Rectal smooth muscle tissue (tissue), 1 donor: ENCODE data around the gene SUCLG1.

Source experiments
- H3K27ac ChIP-seq: one replicate; pipeline ENCODE4 v1.7.0; 2013; ENCODE audit warnings: low read depth, low read length, inconsistent platforms
- H3K27me3 ChIP-seq: one replicate; pipeline ENCODE4 v1.7.0; 2013; ENCODE audit warnings: low read length; ENCODE audit not compliant: control insufficient read depth, insufficient read depth
- H3K36me3 ChIP-seq: one replicate; pipeline ENCODE4 v1.7.0; 2013; ENCODE audit warnings: low read length; ENCODE audit not compliant: control insufficient read depth, insufficient read depth
- H3K4me1 ChIP-seq: one replicate; pipeline ENCODE4 v1.7.0; 2013; ENCODE audit warnings: low read length; ENCODE audit not compliant: control insufficient read depth, insufficient read depth
- H3K4me3 ChIP-seq: one replicate; pipeline ENCODE4 v1.7.0; 2013; ENCODE audit warnings: low read length
- H3K9ac ChIP-seq: one replicate; pipeline ENCODE4 v1.7.0; 2013; ENCODE audit warnings: low read length

The SUCLG1 gene

GRCh38 chr2:84457686-84458085 is 1.4 kb downstream of the SUCLG1 start:
- Histone ChIP-seq H3K4me3 (peak overlapping the region; percentile 74), H3K36me3 (no peaks in the 10 kb centered on the region), H3K27ac (no peak overlapping the region), H3K9ac (no peak overlapping the region), H3K27me3 (no peaks in the 10 kb centered on the region), H3K4me1 (peaks cover 6% of the 10 kb centered on the region)

DNA sequence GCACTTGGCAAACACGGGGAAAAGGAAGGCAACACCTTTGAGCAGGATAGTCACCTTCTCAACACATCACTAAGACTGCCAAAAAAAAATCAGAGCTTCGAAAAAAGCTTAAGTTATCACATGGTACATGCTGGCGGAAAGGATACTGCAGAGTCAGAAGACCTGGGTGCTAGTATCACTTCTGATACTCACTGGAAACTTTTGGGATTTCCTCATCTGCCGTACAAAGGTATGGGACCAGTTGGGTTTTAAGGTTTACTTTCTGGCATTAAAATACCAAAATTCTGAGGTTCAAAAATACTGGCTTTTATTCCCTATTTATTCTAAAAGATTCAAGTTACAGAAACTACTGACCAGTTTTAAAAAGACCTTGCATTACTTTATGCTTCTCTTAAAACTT is 2.9 kb downstream of the SUCLG1 start:
- Histone ChIP-seq H3K27ac (no peak overlapping the region), H3K27me3 (no peaks in the 10 kb centered on the region), H3K4me3 (no peak overlapping the region), H3K9ac (no peak overlapping the region), H3K36me3 (no peaks in the 10 kb centered on the region), H3K4me1 (peaks cover 6% of the 10 kb centered on the region)

DNA sequence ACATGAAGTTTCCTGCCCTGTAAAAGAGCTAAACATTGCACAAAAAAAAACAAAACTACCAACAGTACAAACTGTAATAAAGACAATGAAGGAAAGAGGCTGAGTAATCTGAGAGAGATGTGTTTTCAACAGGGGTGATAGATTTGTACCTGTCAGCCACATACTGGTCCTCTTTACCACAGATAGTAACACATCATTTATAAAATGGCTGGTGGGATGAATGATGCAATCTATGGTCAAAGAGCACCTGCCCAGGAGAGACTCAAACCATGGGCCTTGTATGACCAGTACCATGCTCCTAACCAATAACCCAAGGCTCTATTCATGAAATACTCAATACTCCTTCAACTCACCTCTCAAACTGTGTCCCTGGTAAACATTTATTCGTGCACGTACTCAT is 4.5 kb downstream of the SUCLG1 start:
- Histone ChIP-seq H3K4me1 (peaks cover 6% of the 10 kb centered on the region), H3K4me3 (no peak overlapping the region), H3K9ac (no peak overlapping the region), H3K27ac (no peak overlapping the region), H3K27me3 (no peaks in the 10 kb centered on the region), H3K36me3 (no peaks in the 10 kb centered on the region)

DNA sequence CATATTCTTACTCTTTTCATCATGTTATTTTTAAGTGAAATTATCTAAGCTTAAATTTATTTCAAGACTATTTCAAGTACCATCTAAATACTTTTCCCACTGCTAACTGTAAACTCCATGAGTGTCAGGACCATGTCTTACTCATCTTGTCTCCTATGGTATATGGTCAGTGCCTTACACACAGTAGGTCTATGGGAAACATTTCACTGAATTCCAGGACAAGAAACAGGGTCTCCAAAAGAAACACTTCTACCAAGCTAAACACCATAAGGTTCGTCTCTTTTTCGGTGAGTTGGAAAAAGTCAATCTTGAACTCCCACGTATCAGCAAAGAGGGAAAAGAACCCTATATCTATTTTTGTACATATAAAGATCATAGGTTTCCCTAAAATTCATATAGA is 6.5 kb downstream of the SUCLG1 start:
- peaks cover 2% of the 10 kb centered on the region for H3K4me1 ChIP-seq
- no peaks in the 10 kb centered on the region for H3K27me3 ChIP-seq

GRCh38 chr2:84451579-84451978 is 7.5 kb downstream of the SUCLG1 start:
- Histone ChIP-seq H3K9ac (no peak overlapping the region), H3K27me3 (no peaks in the 10 kb centered on the region), H3K27ac (no peak overlapping the region), H3K4me1 (no peaks in the 10 kb centered on the region), H3K4me3 (no peak overlapping the region), H3K36me3 (no peaks in the 10 kb centered on the region)

More for the DNA sequence above, 6.5 kb downstream of the SUCLG1 start:
- H3K4me3 ChIP-seq: no peak overlapping the region
- H3K27ac ChIP-seq: no peak overlapping the region
- H3K36me3 ChIP-seq: no peaks in the 10 kb centered on the region
- H3K9ac ChIP-seq: no peak overlapping the region

GRCh38 chr2:84450288-84451227 is 8.5 kb downstream of the SUCLG1 start:
- H3K27ac ChIP-seq: no peak overlapping the region
- no peak overlapping the region for H3K9ac ChIP-seq
- H3K4me1 ChIP-seq: no peaks in the 10 kb centered on the region
- H3K36me3 ChIP-seq: no peaks in the 10 kb centered on the region
- H3K4me3 ChIP-seq: no peak overlapping the region
- no peaks in the 10 kb centered on the region for H3K27me3 ChIP-seq

GRCh38 chr2:84449711-84450110 is 9.4 kb downstream of the SUCLG1 start:
- H3K27ac ChIP-seq: no peak overlapping the region
- no peaks in the 10 kb centered on the region for H3K27me3 ChIP-seq
- H3K36me3 ChIP-seq: no peaks in the 10 kb centered on the region
- H3K9ac ChIP-seq: no peak overlapping the region
- H3K4me3 ChIP-seq: no peak overlapping the region
- no peaks in the 10 kb centered on the region for H3K4me1 ChIP-seq

- Histone ChIP-seq H3K36me3 (no peaks in the 10 kb centered on the region), H3K27me3 (no peaks in the 10 kb centered on the region), H3K4me1 (no peaks in the 10 kb centered on the region), H3K27ac (no peak overlapping the region), H3K4me3 (no peak overlapping the region), H3K9ac (no peak overlapping the region)
These were observed 10.0 kb downstream of the SUCLG1 start for GRCh38 chr2:84449055-84449454.

- H3K9ac ChIP-seq: no peak overlapping the region
- H3K36me3 ChIP-seq: peaks cover 10% of the 10 kb centered on the region
- H3K4me3 ChIP-seq: no peak overlapping the region
- H3K27ac ChIP-seq: no peak overlapping the region
- H3K4me1 ChIP-seq: no peaks in the 10 kb centered on the region
- no peaks in the 10 kb centered on the region for H3K27me3 ChIP-seq
These were observed 15.6 kb downstream of the SUCLG1 start for GRCh38 chr2:84443477-84443876.

GRCh38 chr2:84442888-84443287 is 16.2 kb downstream of the SUCLG1 start:
- Histone ChIP-seq H3K4me1 (no peaks in the 10 kb centered on the region), H3K27ac (no peak overlapping the region), H3K4me3 (no peak overlapping the region), H3K27me3 (no peaks in the 10 kb centered on the region), H3K36me3 (peaks cover 10% of the 10 kb centered on the region), H3K9ac (no peak overlapping the region)

- H3K9ac ChIP-seq: no peak overlapping the region
- no peak overlapping the region for H3K27ac ChIP-seq
- H3K27me3 ChIP-seq: no peaks in the 10 kb centered on the region
- H3K4me3 ChIP-seq: no peak overlapping the region
- no peaks in the 10 kb centered on the region for H3K4me1 ChIP-seq
- H3K36me3 ChIP-seq: peaks cover 10% of the 10 kb centered on the region
These were observed 17.6 kb downstream of the SUCLG1 start for GRCh38 chr2:84441505-84441904.

DNA sequence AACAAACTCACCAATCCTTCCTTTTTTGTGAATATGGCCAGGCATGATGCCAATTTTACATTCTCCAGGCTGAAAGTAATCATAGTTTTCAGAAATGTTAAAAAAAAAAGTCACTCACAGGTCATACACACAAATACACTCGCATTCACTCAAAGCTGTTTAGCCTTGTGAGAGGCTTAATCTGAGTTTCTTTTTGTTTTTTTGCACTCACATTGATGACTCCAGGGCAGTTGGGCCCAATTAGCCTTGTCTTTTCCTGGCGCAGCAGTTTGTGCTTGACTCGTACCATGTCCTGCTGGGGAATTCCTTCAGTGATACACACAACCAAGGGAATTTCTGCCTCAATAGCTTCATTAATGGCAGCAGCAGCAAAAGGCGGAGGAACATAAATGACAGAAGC is 18.0 kb downstream of the SUCLG1 start:
- H3K4me3 ChIP-seq: no peak overlapping the region
- no peak overlapping the region for H3K27ac ChIP-seq
- no peaks in the 10 kb centered on the region for H3K27me3 ChIP-seq
- no peak overlapping the region for H3K9ac ChIP-seq
- peaks cover 10% of the 10 kb centered on the region for H3K36me3 ChIP-seq
- H3K4me1 ChIP-seq: no peaks in the 10 kb centered on the region
